Jurkat, Clone E6-1 (cell line): ENCODE data around the gene SV2B.
"Not testable (repeated sequence)": the region's sequence is repeated elsewhere in the genome, so short reads cannot be mapped to it uniquely, and the experiment has no call there.

Experiments
- DNase-seq: peaks from one replicate; pipeline ENCODE4 v3.0.0-alpha.2; 2011; ENCODE audit warnings: low read depth, low spot score
- H3K4me3 ChIP-seq: 2 replicates; pipeline ENCODE4 v1.5.1; 2011; ENCODE audit warnings: mild to moderate bottlenecking, low read length, control low read depth, moderate library complexity

Gene SV2B

GRCh38 chr15:91319371-91320059 lies 219.5 kb downstream of the SV2B start:
- no peak for DNase-seq
- no peak overlapping the region for H3K4me3 ChIP-seq

- DNase-seq = no peak
- no peak overlapping the region for H3K4me3 ChIP-seq
Observed at GRCh38 chr15:91320101-91320500, 220.0 kb downstream of the SV2B start.

- H3K4me3 ChIP-seq = no peak overlapping the region
- no peak for DNase-seq
Observed at GRCh38 chr15:91329914-91330313, 229.9 kb downstream of the SV2B start.

GRCh38 chr15:91331581-91331980 lies 231.5 kb downstream of the SV2B start:
- DNase-seq = no peak
- H3K4me3 ChIP-seq = no peak overlapping the region

- H3K4me3 ChIP-seq = no peak overlapping the region
- no peak for DNase-seq
Observed at GRCh38 chr15:91335702-91336101, 235.6 kb downstream of the SV2B start.

- no peak for DNase-seq
- H3K4me3 ChIP-seq = no peak overlapping the region
Observed at GRCh38 chr15:91336687-91337086, 236.6 kb downstream of the SV2B start.

- DNase-seq = no peak
Observed at GRCh38 chr15:91338766-91339165, 238.7 kb downstream of the SV2B start.

GRCh38 chr15:91342097-91342496 lies 242.0 kb downstream of the SV2B start:
- DNase-seq = no peak
- H3K4me3 ChIP-seq = no peak overlapping the region

More at GRCh38 chr15:91338766-91339165, 238.7 kb downstream of the SV2B start:
- H3K4me3 ChIP-seq = no peak overlapping the region

- not testable (repeated sequence) for DNase-seq, H3K4me3 ChIP-seq
Observed at GRCh38 chr15:91344912-91345311, 244.9 kb downstream of the SV2B start.

GRCh38 chr15:91345736-91346135 lies 245.7 kb downstream of the SV2B start:
- H3K4me3 ChIP-seq = no peak overlapping the region
- no peak for DNase-seq

GRCh38 chr15:91346259-91346658 lies 246.2 kb downstream of the SV2B start:
- no peak overlapping the region for H3K4me3 ChIP-seq
- DNase-seq = no peak

- H3K4me3 ChIP-seq = no peak overlapping the region
- DNase-seq = peak; percentile 49
Observed at GRCh38 chr15:91348752-91349500, 248.9 kb downstream of the SV2B start.
